Measurements from ENCODE around the gene NUDT2. TPM values are rescaled to one million over a fixed set of nuclear protein-coding genes. Genes with fewer than 3 reads are reported as not detected.

The NUDT2 gene
- total RNA-seq, 4 donors from 2014 or later: 13.2 to 19.7 (median 17.0) TPM

GRCh38 chr9:34381323-34381722 is 52.0 kb downstream of the NUDT2 start:
- H3K4me1 ChIP-seq: peaks cover 40% of the 10 kb centered on the region
- no peak for TF ChIP-seq POLR2A (IDR thresholded peaks at IDR 0.05)
- no peak for TF ChIP-seq CTCF (IDR thresholded peaks at IDR 0.05)
- no peak for TF ChIP-seq POLR2AphosphoS5 (IDR thresholded peaks at IDR 0.05)
- TF ChIP-seq EP300 (IDR thresholded peaks at IDR 0.05): no peak
- DNase-seq (ENCODE audit: low spot score in 2 of 2): peak; percentile 63 to 76
- no peaks in the 10 kb centered on the region for H3K27me3 ChIP-seq
- no peaks in the 10 kb centered on the region for H3K9me3 ChIP-seq
- H3K27ac ChIP-seq: no peak overlapping the region
- WGBS: 31% methylated on average over 15 of the region's 17 CpGs
- peak overlapping the region; percentile 59 for H3K4me3 ChIP-seq
- no peaks in the 10 kb centered on the region for H3K36me3 ChIP-seq

- peaks cover 36% of the 10 kb centered on the region for H3K4me1 ChIP-seq
- TF ChIP-seq POLR2A (IDR thresholded peaks at IDR 0.05): no peak
- TF ChIP-seq CTCF (IDR thresholded peaks at IDR 0.05): no peak
- no peaks in the 10 kb centered on the region for H3K27me3 ChIP-seq
- H3K27ac ChIP-seq: no peak overlapping the region
- 97% methylated on average over 5 of the region's 5 CpGs for WGBS
- no peaks in the 10 kb centered on the region for H3K9me3 ChIP-seq
- no peaks in the 10 kb centered on the region for H3K36me3 ChIP-seq
- H3K4me3 ChIP-seq: no peak overlapping the region
- DNase-seq (ENCODE audit: low spot score in 2 of 2): peak in 1 of 2 donors; percentile 65
Observed at GRCh38 chr9:34382054-34382453, 52.7 kb downstream of the NUDT2 start.

- no peaks in the 10 kb centered on the region for H3K9me3 ChIP-seq
- H3K4me1 ChIP-seq: peaks cover 28% of the 10 kb centered on the region
- no peaks in the 10 kb centered on the region for H3K36me3 ChIP-seq
- WGBS: 93% methylated on average over 3 of the region's 3 CpGs
- no peak for TF ChIP-seq CTCF (IDR thresholded peaks at IDR 0.05)
- TF ChIP-seq POLR2A (IDR thresholded peaks at IDR 0.05): no peak
- TF ChIP-seq POLR2AphosphoS5 (IDR thresholded peaks at IDR 0.05): no peak
- no peak for TF ChIP-seq EP300 (IDR thresholded peaks at IDR 0.05)
- no peak overlapping the region for H3K4me3 ChIP-seq
- DNase-seq (ENCODE audit: low spot score in 2 of 2): peak in 1 of 2 donors; percentile 59
- H3K27ac ChIP-seq: no peak overlapping the region
- no peaks in the 10 kb centered on the region for H3K27me3 ChIP-seq
Observed at GRCh38 chr9:34382879-34383278, 53.5 kb downstream of the NUDT2 start.

GRCh38 chr9:34383904-34384303 is 54.5 kb downstream of the NUDT2 start:
- Histone ChIP-seq H3K4me1 (peaks cover 26% of the 10 kb centered on the region), H3K27ac (no peak overlapping the region), H3K27me3 (no peaks in the 10 kb centered on the region), H3K36me3 (no peaks in the 10 kb centered on the region), H3K9me3 (no peaks in the 10 kb centered on the region), H3K4me3 (no peak overlapping the region)
- no peak for TF ChIP-seq POLR2A (IDR thresholded peaks at IDR 0.05)
- no peak for TF ChIP-seq POLR2AphosphoS5 (IDR thresholded peaks at IDR 0.05)
- no peak for TF ChIP-seq CTCF (IDR thresholded peaks at IDR 0.05)
- TF ChIP-seq EP300 (IDR thresholded peaks at IDR 0.05): no peak
- DNase-seq (ENCODE audit: low spot score in 2 of 2): no peak
- WGBS: 83% methylated on average over 4 of the region's 4 CpGs

- WGBS: 76% methylated on average over 7 of the region's 7 CpGs
- H3K9me3 ChIP-seq: no peaks in the 10 kb centered on the region
- H3K27me3 ChIP-seq: no peaks in the 10 kb centered on the region
Observed at GRCh38 chr9:34384368-34385165, 55.2 kb downstream of the NUDT2 start.

More at GRCh38 chr9:34384368-34385165, 55.2 kb downstream of the NUDT2 start:
- no peak overlapping the region for H3K27ac ChIP-seq
- TF ChIP-seq CTCF (IDR thresholded peaks at IDR 0.05) (no peak), POLR2AphosphoS5 (IDR thresholded peaks at IDR 0.05) (no peak), POLR2A (IDR thresholded peaks at IDR 0.05) (no peak), EP300 (IDR thresholded peaks at IDR 0.05) (no peak)
- no peak for DNase-seq (ENCODE audit: low spot score in 2 of 2)
- no peaks in the 10 kb centered on the region for H3K36me3 ChIP-seq
- no peak overlapping the region for H3K4me3 ChIP-seq
- H3K4me1 ChIP-seq: peaks cover 20% of the 10 kb centered on the region
